Peyer's patch (tissue), 4 donors: ENCODE data around the gene ACSF2. TPM values are rescaled to one million over a fixed set of nuclear protein-coding genes. Genes with fewer than 3 reads are reported as not detected.

Experiments
- DNase-seq, 3 donors: peaks; one replicate each; pipeline ENCODE4 v3.0.0-alpha.2; 2017 to 2019
- H3K27ac ChIP-seq, 4 donors: fragments of 200-600 bp; sonication (generic); one replicate each; pipeline ENCODE4 v1.5.1; 2016 to 2019
- H3K27me3 ChIP-seq, 2 donors: fragments of 200-600 bp; sonication (generic); one replicate each; pipeline ENCODE4 v1.5.1; 2019
- H3K36me3 ChIP-seq, 3 donors: fragments of 200-600 bp; sonication (generic); one replicate each; pipeline ENCODE4 v1.5.1; 2016 to 2019
- H3K4me1 ChIP-seq, 4 donors: fragments of 200-600 bp; sonication (generic); one replicate each; pipeline ENCODE4 v1.5.1; 2016 to 2019
- H3K4me3 ChIP-seq, 4 donors: fragments of 200-600 bp; sonication (generic); 1 replicate in 3 of 4; 2 replicates in 1 of 4; pipeline ENCODE4 v1.5.1; 2016 to 2019; ENCODE audit warnings: mild to moderate bottlenecking in 1 of 4
- H3K9me3 ChIP-seq, 4 donors: fragments of 200-600 bp; sonication (generic); one replicate each; pipeline ENCODE4 v1.5.1; 2016 to 2019; ENCODE audit warnings: mild to moderate bottlenecking in 1 of 4
- CTCF ChIP-seq, 6 experiments: fragments of 450-650 bp in 4 of 6; fragments of 200-600 bp in 2 of 6; sonication (generic) in 1 of 6; IDR thresholded peaks; one replicate each; pipeline ENCODE4 v1.5.1; 2017 to 2019; ENCODE audit warnings: antibody characterized with exemption in 6 of 6, mild to moderate bottlenecking in 3 of 6, moderate library complexity in 1 of 6
- POLR2A ChIP-seq, 2 donors: fragments of 450-650 bp; IDR thresholded peaks; one replicate each; pipeline ENCODE4 v1.5.1; 2017; ENCODE audit warnings: antibody characterized with exemption in 2 of 2, mild to moderate bottlenecking in 2 of 2, moderate library complexity in 2 of 2
- total RNA-seq, 4 donors: library from RNA; depleted of rRNA; stranded (reverse); fragments of >200 nt; gene quantifications; one replicate each; pipeline ENCODE4 v1.1.0, GENCODE V29; 2016

The ACSF2 gene
- total RNA-seq, 4 donors from 2014 or later, result 143 to 278 (median 189) TPM

- H3K27ac ChIP-seq, result no peak overlapping the region
- peaks cover 0 to 32% (median 0%) of the 10 kb centered on the region in 3 donors for H3K36me3 ChIP-seq
- peak in 1 of 3 donors; percentile 34 for DNase-seq
- H3K4me1 ChIP-seq, result peaks cover 0 to 12% (median 4%) of the 10 kb centered on the region in 4 donors
- no peaks in the 10 kb centered on the region for H3K27me3 ChIP-seq
- H3K4me3 ChIP-seq, result no peak overlapping the region
- H3K9me3 ChIP-seq, result no peaks in the 10 kb centered on the region
- TF ChIP-seq POLR2A (IDR thresholded peaks at IDR 0.05) (no peak), CTCF (IDR thresholded peaks at IDR 0.05) (no peak)
Observed at GRCh38 chr17:50484386-50485155, 58.6 kb downstream of the ACSF2 start.

GRCh38 chr17:50487213-50488096 lies 61.4 kb downstream of the ACSF2 start:
- peaks cover 0 to 6% (median 1%) of the 10 kb centered on the region in 4 donors for H3K4me1 ChIP-seq
- peak in 1 of 3 donors; percentile 28 for DNase-seq

GRCh38 chr17:50488880-50489279 lies 62.9 kb downstream of the ACSF2 start:
- peak in 1 of 3 donors; percentile 15 for DNase-seq
- no peak for TF ChIP-seq CTCF (IDR thresholded peaks at IDR 0.05)
- TF ChIP-seq POLR2A (IDR thresholded peaks at IDR 0.05), result no peak
- no peak overlapping the region for H3K4me3 ChIP-seq

More at GRCh38 chr17:50487213-50488096, 61.4 kb downstream of the ACSF2 start:
- H3K27ac ChIP-seq, result no peak overlapping the region
- TF ChIP-seq POLR2A (IDR thresholded peaks at IDR 0.05) (no peak), CTCF (IDR thresholded peaks at IDR 0.05) (no peak)
- H3K4me3 ChIP-seq, result no peak overlapping the region
- H3K27me3 ChIP-seq, result no peaks in the 10 kb centered on the region
- H3K36me3 ChIP-seq, result peaks cover 0 to 26% (median 0%) of the 10 kb centered on the region in 3 donors
- no peaks in the 10 kb centered on the region for H3K9me3 ChIP-seq

GRCh38 chr17:50491505-50491904 lies 65.5 kb downstream of the ACSF2 start:
- H3K36me3 ChIP-seq, result no peaks in the 10 kb centered on the region
- no peak overlapping the region for H3K27ac ChIP-seq
- H3K4me3 ChIP-seq, result no peak overlapping the region
- TF ChIP-seq CTCF (IDR thresholded peaks at IDR 0.05) (no peak), POLR2A (IDR thresholded peaks at IDR 0.05) (no peak)
- H3K4me1 ChIP-seq, result no peaks in the 10 kb centered on the region
- no peak for DNase-seq
- no peaks in the 10 kb centered on the region for H3K9me3 ChIP-seq
- H3K27me3 ChIP-seq, result no peaks in the 10 kb centered on the region

More at GRCh38 chr17:50488880-50489279, 62.9 kb downstream of the ACSF2 start:
- Histone ChIP-seq H3K27me3 (no peaks in the 10 kb centered on the region), H3K4me1 (no peaks in the 10 kb centered on the region), H3K27ac (no peak overlapping the region), H3K36me3 (peaks cover 0 to 19% (median 0%) of the 10 kb centered on the region in 3 donors), H3K9me3 (no peaks in the 10 kb centered on the region)

- Histone ChIP-seq H3K36me3 (no peaks in the 10 kb centered on the region), H3K9me3 (no peaks in the 10 kb centered on the region), H3K27ac (no peak overlapping the region), H3K4me3 (no peak overlapping the region), H3K4me1 (no peaks in the 10 kb centered on the region), H3K27me3 (no peaks in the 10 kb centered on the region)
- TF ChIP-seq POLR2A (IDR thresholded peaks at IDR 0.05) (no peak), CTCF (IDR thresholded peaks at IDR 0.05) (no peak)
- DNase-seq, result no peak
Observed at GRCh38 chr17:50492214-50492613, 66.2 kb downstream of the ACSF2 start.
